GM18502 (cell line): ENCODE measurements around the gene PPARG.
"Not testable (repeated sequence)": the region's sequence is repeated elsewhere in the genome, so short reads cannot be mapped to it uniquely, and the experiment has no call there.

Source experiments
- ATAC-seq: cut with Tn5 transposase; IDR thresholded peaks from one replicate; pipeline ENCODE4 v1.9.1; 2021; ENCODE audit warnings: mild to moderate bottlenecking; ENCODE audit not compliant: unreplicated experiment, poor library complexity

The PPARG gene

DNA sequence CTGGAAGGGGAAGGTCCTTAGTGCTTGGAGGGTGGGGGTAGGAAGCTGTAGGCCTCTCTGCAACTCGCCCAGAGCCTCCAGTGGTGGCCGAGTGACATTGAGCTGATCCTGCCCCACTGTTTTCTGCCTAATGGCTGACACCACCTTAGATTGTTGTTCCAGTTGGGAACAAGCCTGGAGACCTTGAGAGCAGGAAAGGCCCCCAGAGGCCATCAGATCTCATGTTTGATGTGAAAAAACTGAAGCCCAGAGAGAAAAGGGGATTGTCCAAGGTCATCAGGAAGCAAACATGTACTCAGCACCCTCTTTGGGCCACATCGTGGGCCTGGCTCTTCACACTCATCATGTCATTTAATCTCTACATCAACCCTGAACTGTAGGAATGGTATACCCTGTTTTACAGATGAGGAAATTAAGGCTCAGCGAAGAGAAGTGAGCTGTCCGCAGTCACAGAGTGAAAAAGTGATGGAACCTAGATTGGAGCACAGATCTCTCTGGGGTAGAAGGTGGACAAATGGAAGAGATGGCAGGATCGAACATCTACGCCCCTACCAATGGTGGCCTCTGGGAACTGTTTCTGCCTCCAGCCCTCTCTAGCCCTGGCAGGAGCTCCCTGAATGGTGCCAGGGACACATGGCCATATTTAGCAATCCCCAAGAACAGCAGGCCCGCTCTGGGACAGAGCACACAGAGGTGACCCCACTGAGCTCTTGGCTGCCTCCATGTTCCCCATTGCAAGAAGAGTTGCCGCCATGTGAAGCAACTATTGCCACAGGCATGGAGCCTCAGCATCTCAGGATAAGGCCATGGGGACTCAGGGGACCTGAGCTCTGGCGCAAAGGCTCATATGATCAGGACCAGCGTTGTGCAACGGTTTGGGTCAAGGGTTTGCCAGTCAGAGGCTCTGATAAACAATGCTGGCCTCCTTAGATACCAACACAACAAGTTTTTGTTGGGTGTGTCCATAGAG lies 163.8 kb downstream of the PPARG start:
- no peak for ATAC-seq

DNA sequence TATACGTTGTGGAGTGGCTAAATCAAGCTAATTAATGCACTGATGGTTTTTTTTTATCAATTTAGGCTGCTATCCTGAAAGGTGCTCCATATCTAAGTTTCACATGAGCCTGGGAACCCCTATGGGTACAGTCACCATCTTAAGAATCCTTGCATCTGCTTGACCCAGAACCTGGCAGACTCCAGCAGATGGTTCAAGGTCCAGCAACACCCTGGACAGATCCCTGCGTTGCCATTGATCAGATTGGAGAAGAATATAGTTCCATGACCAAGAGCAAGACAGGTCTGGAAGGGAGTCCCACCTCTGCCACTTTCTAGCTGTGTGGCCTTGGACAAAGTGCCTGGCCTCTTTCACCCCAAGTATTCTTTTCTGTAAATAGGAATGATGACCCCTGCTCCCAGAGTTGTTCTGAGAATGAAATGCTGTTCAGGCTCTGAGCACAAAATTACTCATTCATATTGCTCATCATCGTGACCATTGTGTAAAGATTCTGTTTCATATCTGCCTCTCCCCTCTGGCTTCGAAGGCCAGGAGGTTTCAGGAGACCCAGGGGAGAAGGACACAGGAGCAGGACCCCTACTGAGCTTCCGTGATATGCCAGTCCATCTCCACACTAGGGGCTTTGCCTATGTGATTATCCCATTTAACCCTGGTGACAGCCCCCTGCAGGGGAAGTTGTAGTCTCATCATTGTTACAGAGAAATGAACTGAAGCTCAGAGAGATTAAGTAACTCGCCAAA lies 165.4 kb downstream of the PPARG start:
- ATAC-seq: no peak

DNA sequence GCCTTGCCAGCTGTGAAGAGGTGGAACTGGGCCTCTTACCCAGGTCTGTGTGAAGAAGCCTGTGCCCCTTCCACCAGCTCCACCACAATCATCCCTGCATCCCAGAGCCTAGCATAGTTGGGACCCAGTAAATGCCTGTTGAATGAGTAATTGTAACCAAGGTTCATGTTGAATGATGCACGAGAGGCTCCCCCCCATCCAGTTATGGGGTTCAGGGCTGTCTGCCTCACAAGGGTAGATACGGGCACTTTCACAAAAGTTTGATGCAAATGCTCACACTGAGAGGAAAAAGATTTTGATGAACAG lies 165.9 kb downstream of the PPARG start:
- no peak for ATAC-seq

DNA sequence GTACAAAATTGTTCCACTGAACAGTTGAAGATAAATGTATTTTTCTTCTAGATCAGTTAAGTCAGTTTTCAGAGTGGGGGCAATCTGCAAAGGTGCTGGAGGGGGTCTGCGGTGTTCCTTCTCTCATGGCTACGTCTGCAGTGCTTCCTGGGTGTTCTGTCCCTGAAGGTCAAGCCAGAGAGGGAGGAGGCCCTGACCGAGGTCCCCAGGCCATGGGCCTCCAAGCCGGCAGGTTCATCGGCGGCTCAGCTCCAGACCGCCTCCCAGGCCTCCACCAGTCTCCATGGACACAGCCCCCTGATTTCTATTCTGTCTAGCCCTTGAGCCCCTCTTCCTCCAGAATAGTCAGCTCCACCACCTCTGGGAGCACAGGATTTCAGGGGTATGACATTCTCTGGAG lies 166.9 kb downstream of the PPARG start:
- ATAC-seq: no peak

DNA sequence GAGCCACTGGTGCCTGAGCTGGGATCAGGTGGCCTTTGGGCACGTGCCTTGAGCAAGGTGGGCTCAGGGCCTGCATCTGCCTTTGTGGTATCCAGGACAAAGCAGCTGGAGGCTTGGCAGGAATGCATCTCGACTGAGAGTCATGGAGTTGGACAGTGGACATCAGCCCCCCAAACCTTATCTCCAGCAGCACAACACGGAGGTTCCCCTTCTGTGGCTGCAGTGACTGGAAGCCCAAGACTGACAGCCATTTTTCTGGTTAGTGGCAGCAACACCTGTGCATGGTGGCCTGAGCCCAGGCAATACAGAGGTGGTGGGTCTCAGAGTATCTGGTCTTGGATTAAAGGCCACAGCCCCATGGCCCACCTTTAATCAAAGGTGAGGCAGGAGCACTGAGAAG lies 167.6 kb downstream of the PPARG start:
- no peak for ATAC-seq

DNA sequence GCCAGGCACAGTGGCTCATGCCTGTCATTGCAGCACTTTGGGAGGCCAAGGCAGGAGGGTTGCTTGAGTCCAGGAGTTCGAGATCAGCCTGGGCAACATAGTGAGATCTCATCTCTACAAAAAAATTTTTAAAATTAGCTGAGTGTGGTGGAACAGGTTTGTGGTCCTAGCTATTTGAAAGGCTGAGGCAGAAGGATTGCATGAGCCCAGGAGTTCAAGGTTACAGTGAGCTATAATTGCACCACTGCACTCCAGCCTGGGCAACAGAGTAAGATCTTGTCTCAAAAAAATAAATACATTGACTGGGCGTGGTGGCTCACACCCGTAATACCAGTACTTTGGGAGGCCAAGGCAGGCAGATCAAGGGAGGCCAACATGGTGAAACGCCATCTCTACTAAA lies 168.5 kb downstream of the PPARG start:
- ATAC-seq: not testable (repeated sequence)

DNA sequence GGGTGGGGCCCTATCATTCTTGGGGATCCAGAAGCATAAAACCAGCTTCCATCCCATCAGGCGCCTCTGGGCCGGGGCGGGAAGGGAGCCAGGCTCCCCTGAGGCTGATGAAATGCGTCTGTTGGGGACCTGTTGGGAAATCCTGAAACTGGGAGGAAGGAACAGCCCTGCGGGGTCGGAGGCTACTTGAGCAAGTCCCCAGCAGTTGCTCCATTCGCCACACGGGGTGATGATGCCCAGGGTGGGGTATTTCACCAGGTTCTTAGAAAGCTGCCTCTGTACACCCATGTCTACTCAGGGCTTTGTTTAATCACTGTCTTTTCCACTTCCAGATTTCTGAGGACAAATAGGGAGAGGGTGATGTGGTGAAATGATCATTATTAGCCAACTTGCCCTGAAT lies 170.0 kb downstream of the PPARG start:
- no peak for ATAC-seq

DNA sequence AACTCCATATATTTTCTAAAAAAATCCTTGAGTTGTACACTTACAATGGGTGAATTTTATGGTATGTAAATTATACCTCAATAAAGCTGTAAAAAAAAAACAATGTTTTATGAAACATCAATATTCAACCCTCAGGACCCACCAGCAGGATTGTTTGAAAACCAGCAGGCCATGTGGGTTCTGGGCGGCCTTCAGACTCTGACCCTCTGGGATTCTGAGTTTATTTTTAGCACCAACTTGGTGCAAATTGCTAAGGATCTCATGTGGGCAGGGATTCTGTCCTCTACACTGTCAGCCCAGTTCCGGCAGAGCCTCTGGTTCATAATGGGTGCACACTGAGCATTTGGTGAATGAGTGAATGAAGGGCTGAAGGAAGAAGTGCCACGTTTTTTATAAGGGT lies 171.3 kb downstream of the PPARG start:
- ATAC-seq: no peak

DNA sequence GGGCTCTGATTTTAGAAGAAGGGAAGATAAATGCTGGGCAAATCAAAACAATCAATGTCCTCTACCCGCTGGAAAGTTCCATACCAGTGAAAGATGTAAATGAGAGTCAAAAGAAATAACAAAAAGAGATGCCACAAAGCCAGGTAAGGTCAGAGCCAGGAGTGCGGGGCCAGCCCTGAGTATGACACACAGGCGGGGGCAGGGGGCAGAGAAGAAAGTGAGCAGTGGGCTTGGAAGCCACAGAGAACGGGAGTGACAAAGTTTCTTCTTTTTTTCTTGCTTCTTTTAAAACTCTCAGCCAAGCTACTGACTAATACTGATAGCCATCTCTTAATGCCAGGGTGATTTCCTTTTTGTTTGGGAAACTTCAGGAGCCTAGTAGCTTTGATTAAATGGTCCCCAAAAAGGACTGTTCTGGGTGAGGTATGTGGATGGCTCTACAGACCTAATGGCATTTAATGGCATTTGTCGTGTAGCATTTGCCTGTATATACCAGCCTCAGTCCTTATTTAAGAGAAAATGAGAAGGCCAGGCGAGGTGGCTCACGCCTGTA lies 172.3 kb downstream of the PPARG start:
- ATAC-seq: no peak

DNA sequence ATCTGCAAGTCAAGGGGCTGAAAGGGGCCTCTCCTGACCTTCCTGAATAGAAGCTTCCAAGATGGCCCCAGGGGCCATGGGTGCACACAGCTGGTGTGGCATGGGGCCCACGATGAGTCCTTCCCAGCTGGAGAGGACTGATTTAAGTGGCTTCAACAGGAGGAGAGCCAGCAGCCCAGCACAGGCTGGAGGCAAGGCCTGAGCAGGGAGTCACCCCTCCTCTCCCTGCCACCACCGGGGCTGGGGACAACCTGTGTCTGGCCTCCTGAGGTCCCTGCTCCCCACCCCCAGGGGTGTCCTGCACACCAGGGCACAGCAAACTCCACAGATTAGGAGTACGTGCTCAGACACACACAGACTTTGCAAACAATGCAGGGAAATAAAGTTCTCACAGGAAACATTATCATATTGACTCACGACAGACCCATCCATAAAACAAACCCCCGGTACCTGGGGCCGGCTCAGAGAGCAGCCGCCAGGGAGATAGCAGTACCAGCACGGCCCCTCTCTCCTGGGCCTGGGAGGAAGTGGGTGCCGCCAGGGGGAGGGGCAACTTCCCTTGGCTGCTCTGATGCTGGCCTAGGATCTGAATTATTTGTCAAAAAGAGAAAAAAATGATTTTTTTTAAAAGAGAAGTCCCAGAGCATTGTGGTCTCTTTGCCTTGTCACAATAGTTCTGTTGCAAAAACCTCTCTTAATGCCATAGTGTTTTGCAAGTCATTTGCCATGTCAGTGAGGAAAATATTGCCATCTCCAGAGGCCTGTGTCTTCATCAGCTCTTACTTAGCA lies 173.5 kb downstream of the PPARG start:
- no peak for ATAC-seq

DNA sequence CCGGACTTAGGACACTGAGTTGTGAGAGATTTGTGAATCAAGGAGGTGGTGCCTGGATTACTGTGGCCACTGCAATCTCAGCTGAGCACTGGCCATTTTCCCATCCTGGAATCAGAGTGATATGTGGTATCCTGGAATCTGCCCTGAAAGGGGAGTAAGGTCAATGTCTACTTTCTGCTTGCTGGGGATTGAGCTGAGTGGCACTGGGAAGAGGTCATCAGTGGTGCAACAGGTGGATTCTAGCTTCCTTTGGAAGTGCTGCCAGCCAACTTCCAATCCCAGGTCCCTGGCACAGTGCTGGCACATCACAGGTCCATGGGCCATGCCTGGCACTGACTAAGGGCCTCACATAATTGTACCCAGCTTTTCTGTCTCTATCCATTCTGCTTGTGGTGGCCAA lies 174.8 kb downstream of the PPARG start:
- ATAC-seq: no peak

DNA sequence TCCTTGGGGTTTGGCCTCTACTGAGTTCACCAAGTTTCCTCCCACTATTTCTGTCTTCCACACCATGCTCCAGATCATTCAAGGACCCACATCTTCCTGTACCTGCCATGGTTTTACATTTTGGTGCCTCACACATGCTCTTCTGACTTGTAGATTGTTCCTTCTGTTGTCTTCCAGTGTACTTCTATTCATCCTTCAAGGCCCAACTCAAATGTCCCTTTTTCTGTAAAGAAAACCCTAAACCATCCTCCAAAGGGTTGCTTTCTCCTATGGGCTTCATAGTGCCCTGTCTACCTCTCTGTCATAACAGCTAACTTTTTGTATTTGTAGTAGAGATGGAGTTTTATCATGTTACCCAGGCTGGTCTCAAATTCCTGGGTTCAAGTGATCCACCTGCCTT lies 175.3 kb downstream of the PPARG start:
- no peak for ATAC-seq

DNA sequence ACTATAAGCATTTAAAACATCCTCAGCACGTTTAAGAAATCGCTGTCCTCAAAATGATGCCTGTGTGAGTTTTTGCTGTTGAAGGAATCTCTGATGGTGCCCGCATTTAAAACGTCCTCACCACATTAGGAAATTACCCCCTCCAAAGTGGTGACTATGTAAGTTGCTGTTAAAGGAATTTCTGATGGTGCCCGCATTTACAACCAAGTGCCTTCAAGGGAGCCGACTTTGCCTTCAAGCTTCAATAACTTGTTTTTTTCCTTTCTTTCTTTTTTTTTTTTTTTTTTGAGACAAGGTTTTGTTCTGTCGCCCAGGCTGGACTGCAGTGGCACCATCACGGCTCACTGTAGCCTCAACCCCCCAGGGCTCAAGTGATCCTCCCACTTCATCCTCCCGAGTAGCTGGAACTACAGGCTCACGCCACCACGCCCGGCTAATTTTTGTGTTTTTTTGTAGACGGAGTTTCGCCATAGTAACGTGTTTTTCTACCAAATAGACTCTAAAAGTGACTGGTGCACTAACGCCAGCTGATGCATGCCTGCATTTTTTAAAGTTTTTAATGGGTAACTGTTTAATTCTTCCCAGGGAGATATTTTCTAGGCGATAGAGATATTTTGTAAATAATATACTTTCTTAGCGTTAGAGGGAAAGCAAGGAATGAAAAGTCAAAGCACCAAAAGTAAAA lies 176.4 kb downstream of the PPARG start:
- no peak for ATAC-seq

DNA sequence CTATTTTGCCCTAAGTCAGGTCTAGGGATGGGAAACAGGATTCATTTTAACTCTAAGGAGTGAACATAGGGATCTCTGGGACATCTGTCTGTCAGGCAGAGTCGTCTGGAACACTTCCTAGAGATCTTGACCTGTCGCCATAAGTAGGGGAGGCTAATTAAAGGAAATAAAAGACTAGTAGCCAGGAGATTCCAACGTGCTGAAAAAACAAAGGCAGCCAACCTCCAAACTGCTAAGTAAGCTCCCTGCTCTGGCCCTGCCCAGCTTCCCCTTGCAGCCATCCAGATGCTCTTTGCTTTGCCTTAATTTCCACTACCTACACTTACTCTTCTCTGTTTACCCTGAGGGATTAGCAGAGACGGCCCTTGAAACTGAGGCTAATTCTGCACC lies 177.0 kb downstream of the PPARG start:
- ATAC-seq: no peak

DNA sequence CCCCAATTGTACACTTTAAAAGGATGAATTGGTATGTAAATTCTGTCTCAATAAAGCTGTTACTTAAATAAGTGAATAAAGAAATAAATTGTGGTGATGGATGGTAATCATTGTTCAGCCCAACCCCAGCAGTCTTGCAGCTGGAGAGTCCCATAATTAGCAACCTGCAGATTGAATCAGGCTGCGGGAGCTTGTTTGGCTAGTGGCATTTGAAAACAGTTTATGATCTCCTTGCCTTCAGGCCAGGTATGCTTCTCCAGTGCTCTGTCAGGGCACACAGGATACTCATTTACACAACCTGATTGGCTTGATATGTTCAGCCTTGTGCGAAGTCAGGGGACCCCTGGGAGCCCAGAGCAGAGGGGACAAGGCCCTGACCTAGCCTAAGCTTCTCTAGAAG lies 178.9 kb downstream of the PPARG start:
- ATAC-seq: no peak

DNA sequence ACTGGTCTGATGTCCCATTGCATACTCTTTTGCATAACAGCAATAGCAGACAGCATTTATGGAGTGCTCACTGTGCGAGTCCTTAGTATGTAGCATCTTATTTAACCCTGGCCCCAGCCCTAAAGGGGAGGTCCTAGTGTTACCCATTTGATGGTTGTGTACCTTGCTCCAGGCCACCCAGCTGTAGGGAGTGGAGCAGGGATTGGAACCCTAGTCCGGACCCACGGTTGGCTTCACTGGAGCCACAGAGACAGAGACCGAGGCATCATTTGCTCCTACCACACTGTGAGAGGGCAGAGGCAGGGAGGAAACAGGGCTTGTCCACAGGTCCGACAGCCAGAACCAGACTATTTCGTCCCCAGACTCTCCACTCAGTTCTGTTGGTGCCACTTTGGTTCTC lies 179.4 kb downstream of the PPARG start:
- ATAC-seq: no peak

DNA sequence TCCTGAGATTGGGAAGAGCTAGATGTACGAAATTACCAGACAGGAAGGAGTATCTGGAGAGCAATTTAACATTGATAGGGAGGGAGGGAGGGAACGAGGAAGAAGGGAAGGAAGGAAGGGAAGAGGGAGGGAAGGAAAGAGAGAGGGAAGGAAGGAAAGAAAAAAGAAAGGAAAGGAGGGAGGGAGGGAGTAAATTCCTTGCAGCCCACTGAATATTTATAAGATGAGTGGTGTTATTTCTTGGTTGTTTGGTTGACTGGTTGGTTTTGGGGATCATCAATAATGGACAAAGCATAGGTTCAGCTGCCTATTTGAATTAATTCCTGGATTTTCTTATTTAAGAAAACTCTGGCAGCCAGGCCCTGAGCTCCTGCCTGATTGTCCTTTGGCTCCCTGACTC lies 179.9 kb downstream of the PPARG start:
- no peak for ATAC-seq

DNA sequence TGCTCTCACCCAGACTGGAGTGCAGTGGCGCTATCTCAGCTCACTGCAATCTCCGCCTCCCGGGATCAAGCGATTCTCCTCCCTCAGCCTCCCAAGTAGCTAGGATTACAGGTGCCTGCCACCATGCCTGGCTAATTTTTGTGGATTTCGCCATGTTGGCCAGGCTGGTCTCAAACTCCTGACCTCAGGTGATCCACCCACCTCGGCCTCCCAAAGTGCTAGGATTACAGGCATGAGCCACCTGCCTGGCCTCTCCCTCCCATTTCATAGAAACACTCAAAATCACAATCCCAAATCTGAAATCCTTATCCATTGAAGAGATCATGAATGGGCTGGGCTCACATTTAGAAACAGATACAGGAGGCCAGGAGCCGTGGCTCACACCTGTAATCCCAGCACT lies 180.4 kb downstream of the PPARG start:
- ATAC-seq: not testable (repeated sequence)

DNA sequence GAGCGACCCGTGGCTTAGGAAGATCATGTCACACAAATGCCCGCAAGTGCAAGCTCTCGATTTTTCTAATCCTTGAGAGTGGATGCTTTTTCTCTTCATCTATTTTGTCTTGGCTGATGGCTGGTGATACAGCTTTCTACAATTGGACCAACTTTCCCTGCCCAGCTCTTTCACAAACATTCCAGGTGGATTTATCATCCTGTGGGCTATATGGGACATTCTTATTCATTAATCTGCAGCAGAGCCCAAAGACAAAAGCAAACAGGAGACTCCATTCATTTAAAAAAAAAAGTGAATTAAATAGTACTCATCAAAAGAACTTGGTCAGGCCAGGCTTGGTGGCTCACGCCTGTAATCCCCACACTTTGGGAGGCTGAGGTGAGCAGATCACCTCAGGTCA lies 181.2 kb downstream of the PPARG start:
- ATAC-seq: no peak

DNA sequence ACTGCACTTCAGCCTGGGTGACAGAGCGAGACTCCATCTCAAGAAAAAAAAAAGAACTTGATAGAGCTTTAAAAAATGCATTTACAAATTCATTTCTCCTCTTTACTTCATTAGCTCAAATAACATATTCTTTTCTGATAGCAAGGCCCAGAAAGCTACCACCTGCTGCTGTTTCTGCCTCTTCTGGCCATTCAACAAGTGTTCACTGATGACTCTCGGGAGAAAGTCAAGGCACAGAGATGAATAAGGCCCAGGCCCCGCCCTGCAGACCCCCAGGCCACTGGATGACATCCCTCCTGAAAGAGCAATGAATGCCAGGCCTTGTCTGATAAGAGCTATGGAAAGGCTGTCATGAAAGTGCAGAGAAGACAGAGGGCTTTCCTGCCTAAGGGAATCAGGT lies 181.8 kb downstream of the PPARG start:
- no peak for ATAC-seq
